ENCODE measurements around the gene FCSK. TPM values are rescaled to one million over a fixed set of nuclear protein-coding genes. Genes with fewer than 3 reads are reported as not detected.
A peak's percentile ranks its signal among the peaks of the same experiment; 100 is the strongest.

FCSK gene
- total RNA-seq, 1 donor from 2014 or later, result 20.1 TPM

DNA sequence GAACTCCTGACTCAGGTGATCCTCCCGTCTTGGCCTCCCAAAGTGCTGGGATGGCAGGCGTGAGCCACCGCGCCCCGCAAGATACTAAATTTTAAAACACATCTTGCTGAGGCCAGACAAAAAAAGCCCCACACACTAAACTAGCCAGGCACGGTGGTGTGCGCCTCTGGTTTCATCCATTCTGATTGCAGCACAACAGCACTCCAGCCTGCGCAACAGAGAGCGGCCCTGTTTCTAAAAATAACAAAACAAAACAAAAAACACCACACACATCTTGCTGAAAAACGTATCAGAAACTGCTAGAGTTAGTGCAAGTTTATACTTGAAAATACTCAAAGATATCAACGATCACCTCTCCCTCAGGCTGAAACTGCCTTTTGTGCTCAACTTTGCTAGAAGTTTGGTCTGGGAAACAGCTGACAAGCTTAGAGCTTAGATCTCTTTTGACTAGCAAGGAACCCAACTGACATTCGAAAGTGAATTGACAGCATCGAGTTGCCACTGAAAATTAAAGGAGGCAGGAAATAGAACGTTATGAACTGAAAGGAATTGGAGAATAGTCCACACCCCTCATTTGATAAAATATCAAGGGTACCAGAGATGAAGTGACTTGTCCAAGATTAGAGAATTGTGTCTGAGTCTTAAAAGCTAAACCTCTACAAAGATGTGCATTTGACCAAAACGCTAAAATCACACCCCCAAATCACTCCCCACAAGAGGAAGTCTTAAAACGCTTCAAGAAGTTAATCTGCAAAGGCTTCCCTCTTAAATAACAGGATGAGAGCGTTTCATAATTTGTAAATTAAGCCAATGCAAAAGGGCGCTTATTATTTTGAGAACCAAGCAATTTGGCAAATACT lies 68.1 kb downstream of the FCSK start:
- DNase-seq (ENCODE audit: low spot score), result no peak
- ATAC-seq, result no peak

DNA sequence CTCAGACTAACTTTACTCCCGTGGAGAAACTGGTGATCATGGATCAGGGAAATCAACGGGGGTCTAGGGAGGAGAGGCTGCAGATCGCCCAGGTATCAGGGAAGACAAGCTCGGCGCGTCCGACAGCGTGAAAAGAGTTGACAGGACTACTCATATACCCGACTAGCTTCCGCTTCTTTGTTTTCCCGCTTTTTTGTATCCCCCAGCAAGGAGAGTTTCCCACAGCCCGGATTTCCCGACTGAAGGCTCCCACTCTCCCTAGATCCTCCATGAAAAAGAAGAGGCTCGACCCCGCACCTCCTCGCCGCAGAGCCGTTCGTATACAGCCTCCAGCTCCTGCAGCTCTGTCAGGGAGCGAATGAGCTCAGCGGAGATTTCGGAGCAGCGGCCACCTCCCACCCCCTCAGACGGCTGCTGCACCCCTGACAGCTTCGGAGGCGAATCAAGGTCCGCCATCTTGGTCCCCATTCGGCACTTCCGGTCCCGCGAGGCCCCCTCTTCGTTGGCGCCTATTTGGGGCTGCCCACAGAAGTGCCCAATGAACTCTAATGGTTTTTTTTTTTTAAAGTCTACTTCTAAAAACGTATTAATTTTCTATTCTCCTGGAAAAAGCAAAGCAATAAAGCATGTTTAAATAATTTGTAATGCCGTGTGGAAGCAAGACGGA lies 68.8 kb downstream of the FCSK start, which contains the start of gene COG4:
Gene COG4, minus strand, starts transcription at position 479 of the 667 bp plus-strand sequence. Its CDS starts 11 bp downstream, at position 468.
- ATAC-seq (peak; percentile 93), DNase-seq (ENCODE audit: low spot score) (peak; percentile 84)

DNA sequence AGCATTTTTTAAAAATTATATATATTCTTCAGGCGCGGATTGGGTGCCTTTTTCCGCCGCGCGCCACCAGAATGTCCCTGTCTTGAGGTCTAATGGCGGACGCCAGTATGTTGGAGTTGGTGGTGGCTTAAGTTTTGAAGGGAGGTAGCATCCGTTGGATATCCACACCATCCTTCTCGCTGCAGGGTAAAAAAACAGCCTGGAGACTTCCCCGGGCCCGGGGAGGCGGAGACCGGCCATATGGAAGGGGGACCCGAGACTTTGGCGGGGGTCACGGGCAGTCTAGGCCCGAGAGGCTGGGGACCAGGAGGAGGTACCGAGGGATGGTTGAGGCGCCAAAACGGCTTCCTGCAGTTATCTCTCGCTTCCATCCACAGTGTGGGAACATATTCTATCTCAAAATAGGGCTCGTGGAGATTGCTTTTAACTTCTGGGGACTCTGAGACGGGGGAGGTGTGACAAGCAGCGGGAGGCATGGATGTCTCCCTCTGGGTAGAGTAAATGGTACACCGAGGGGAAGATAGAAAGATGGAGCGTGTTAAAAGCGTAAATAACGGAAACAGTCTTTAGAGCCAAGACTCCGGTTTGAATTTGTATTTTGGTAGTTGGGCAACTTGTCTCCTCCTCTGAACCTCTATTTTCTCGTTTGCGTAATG lies 69.5 kb downstream of the FCSK start, which contains the start of gene SF3B3:
Gene SF3B3, plus strand, starts transcription at position 74 of the 656 bp plus-strand sequence. CDS start 2,841 bp downstream, outside the sequence.
- peak; percentile 74 for DNase-seq (ENCODE audit: low spot score)

DNA sequence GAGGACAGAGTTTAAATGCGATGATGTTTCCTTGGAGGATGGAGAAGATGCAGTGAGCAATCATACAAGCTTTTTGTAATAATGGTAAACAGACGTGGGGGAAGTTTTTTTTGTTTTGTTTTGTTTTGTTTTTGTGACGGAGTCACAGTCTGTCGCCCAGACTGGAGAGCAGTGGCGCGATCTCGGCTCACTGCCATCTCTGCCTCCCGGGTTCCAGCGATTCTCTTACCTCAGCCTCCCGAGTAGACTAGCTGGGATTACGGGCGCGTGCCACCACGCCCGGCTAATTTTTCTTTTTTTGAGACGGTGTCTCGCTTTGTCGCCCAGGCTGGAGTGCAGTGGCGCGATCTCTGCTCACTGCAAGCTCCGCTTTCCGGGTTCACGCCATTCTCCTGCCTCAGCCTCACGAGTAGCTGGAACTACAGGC lies 70.0 kb downstream of the FCSK start:
- peak; percentile 26 for ATAC-seq

More for the DNA sequence above, 69.5 kb downstream of the FCSK start, which contains the start of gene SF3B3:
- peak; percentile 86 for ATAC-seq

DNA sequence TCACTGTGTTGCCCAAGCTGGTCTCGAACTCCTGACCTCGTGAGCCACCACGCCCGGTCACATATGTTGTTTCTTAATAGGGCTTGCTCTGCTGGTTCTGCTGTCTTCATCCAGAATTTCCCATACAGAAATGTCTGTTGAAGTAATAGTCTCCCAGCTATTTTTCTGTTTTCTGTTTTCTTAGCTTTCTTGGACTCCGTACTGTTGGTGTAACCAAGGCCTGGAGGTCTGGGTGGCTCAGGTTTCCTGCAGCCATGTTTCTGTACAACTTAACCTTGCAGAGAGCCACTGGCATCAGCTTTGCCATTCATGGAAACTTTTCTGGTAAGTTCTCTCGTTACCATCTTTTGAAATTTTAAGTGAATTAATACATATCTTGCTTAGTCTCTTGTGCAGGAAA lies 72.0 kb downstream of the FCSK start:
- DNase-seq (ENCODE audit: low spot score) (no peak), ATAC-seq (no peak)

More for the DNA sequence above, 70.0 kb downstream of the FCSK start:
- peak; percentile 52 for DNase-seq (ENCODE audit: low spot score)

DNA sequence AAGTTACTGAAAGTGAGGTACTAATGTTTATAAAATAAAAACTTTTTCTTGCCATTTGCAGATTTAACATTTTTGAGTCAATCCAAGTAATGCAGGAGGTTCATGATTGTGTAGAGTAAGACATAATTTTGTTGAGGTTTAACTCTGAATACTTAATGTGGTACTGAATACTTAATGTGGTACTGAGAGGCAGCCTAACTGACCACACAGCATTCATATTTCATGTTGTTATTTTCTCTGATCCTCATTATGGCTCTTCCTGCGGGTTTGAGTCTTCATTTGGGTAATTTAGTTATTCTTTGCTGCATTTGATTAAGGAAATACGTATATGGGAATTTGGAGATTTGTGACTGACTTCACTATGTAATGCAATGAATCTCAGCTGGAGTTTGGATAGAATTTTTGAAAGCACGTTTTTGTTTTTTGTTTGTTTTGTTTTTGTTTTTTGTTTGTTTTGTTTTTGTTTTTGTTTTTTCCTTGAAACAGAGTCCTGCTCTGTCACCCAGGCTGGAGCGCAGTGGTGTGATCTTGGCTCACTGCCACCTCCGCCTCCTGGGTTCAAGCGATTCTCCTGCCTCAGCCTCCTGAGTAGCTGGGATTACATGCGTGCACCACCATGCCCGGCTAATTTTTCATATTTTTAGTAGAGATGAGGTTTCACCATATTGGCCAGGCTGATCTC lies 73.1 kb downstream of the FCSK start:
- DNase-seq (ENCODE audit: low spot score) (no peak), ATAC-seq (no peak)

DNA sequence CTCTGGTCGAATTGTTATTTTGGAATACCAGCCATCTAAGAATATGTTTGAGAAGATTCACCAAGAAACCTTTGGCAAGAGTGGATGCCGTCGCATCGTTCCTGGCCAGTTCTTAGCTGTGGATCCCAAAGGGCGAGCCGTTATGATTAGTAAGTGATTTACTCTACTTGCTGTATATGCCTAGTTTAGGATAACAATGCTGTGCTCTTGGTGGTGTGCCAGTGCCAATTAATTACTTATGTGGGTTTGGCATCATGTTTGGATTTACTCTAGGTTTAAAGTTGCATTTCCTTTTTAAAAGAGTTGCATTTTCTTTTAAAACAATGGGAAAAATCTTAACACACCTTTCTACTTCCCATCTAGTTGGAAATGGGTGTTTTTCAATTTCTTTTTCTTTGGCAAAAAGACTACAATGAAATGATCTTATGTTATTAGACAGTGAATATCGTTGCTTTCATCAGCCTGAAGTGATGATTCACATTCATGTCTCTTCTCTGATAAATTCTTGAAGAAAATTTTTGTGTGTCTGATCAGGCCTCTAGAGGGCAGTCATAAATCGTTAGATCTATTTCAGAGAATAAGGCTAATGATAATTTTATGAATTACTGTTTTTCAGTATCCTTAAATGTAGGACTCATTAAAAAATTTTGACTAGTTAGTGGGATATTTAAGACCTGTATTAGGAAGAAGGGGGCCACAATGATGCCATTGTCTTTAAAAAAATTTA lies 74.8 kb downstream of the FCSK start:
- no peak for DNase-seq (ENCODE audit: low spot score)

More for the DNA sequence above, 74.8 kb downstream of the FCSK start:
- peak; percentile 54 for ATAC-seq

Other genes with a start within 250 kb of the FCSK start
- 8.2 TPM for gene EXOSC6, start 202.7 kb upstream of the FCSK start, total RNA-seq
- gene AARS1, start 165.1 kb upstream of the FCSK start, total RNA-seq, result 82.4 TPM
- 14.6 TPM for gene DDX19B, start 155.4 kb upstream of the FCSK start, total RNA-seq
- 15.3 TPM for gene DDX19A, start 107.7 kb upstream of the FCSK start, total RNA-seq
- 14.7 TPM for gene ST3GAL2, start 15.5 kb upstream of the FCSK start, total RNA-seq
- 31.2 TPM for gene COG4, start 69.0 kb downstream of the FCSK start, total RNA-seq
- 92.3 TPM for gene SF3B3, start 69.2 kb downstream of the FCSK start, total RNA-seq
- gene IL34, start 192.0 kb downstream of the FCSK start, total RNA-seq, result 0.58 TPM
- gene MTSS2, start 231.5 kb downstream of the FCSK start, total RNA-seq, result 58.1 TPM

All from left lobe of liver (tissue), 2 donors.